ENCODE measurements around the gene TMC8. TPM values are rescaled to one million over a fixed set of nuclear protein-coding genes. Genes with fewer than 3 reads are reported as not detected.
A peak's percentile ranks its signal among the peaks of the same experiment; 100 is the strongest.

Gene TMC8
- total and polyA plus RNA-seq, 2 donors (not counting 1 experiment from before 2014, with no cell fraction given): 0.02 TPM; not detected in 1

- H2AFZ ChIP-seq (ENCODE audit: low read length): no peak overlapping the region
- no peaks in the 10 kb centered on the region for H3K36me3 ChIP-seq (ENCODE audit: control insufficient read depth, insufficient read depth, low read length)
- no peaks in the 10 kb centered on the region for H3K79me2 ChIP-seq (ENCODE audit: control insufficient read depth, insufficient read depth, low read length)
- no peak overlapping the region for H3K4me3 ChIP-seq (replicated peaks in 1 of 4; ENCODE audit: control extremely low read depth in 1 of 4, insufficient read depth in 1 of 4, low read depth in 3 of 4, low read length in 4 of 4)
- no peak overlapping the region for H3K9ac ChIP-seq (ENCODE audit: insufficient read depth, low read length)
- H4K20me1 ChIP-seq (ENCODE audit: control insufficient read depth, extremely low read depth, insufficient read depth, low read length): no peaks in the 10 kb centered on the region
- no peak for DNase-seq (ENCODE audit: low read depth in 2 of 2)
- H3K27me3 ChIP-seq (ENCODE audit: control insufficient read depth, insufficient read depth, low read length): peaks cover 21% of the 10 kb centered on the region
- H3K4me2 ChIP-seq (ENCODE audit: extremely low read depth, insufficient read depth, low read length): no peak overlapping the region
- TF ChIP-seq, protein P1, sequence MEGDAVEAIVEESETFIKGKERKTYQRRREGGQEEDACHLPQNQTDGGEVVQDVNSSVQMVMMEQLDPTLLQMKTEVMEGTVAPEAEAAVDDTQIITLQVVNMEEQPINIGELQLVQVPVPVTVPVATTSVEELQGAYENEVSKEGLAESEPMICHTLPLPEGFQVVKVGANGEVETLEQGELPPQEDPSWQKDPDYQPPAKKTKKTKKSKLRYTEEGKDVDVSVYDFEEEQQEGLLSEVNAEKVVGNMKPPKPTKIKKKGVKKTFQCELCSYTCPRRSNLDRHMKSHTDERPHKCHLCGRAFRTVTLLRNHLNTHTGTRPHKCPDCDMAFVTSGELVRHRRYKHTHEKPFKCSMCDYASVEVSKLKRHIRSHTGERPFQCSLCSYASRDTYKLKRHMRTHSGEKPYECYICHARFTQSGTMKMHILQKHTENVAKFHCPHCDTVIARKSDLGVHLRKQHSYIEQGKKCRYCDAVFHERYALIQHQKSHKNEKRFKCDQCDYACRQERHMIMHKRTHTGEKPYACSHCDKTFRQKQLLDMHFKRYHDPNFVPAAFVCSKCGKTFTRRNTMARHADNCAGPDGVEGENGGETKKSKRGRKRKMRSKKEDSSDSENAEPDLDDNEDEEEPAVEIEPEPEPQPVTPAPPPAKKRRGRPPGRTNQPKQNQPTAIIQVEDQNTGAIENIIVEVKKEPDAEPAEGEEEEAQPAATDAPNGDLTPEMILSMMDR (conservative IDR thresholded peaks at IDR 0.05 in 1 of 2, IDR thresholded peaks at IDR 0.05 in 1 of 2; ENCODE audit: low read depth in 1 of 2, low read length in 2 of 2): no peak
- no peak for TF ChIP-seq EZH2 (IDR thresholded peaks at IDR 0.05; ENCODE audit: low read length, missing control alignments)
- no peak overlapping the region for H3K27ac ChIP-seq (ENCODE audit: insufficient read depth, low read length)
- peaks cover 1% of the 10 kb centered on the region for H3K4me1 ChIP-seq (ENCODE audit: control insufficient read depth, extremely low read depth, insufficient read depth, low read length)
- H3K9me3 ChIP-seq (ENCODE audit: control insufficient read depth, insufficient read depth, low read depth, low read length): no peaks in the 10 kb centered on the region
Measured at GRCh38 chr17:78133179-78133951, 2.8 kb downstream of the TMC8 start.

DNA sequence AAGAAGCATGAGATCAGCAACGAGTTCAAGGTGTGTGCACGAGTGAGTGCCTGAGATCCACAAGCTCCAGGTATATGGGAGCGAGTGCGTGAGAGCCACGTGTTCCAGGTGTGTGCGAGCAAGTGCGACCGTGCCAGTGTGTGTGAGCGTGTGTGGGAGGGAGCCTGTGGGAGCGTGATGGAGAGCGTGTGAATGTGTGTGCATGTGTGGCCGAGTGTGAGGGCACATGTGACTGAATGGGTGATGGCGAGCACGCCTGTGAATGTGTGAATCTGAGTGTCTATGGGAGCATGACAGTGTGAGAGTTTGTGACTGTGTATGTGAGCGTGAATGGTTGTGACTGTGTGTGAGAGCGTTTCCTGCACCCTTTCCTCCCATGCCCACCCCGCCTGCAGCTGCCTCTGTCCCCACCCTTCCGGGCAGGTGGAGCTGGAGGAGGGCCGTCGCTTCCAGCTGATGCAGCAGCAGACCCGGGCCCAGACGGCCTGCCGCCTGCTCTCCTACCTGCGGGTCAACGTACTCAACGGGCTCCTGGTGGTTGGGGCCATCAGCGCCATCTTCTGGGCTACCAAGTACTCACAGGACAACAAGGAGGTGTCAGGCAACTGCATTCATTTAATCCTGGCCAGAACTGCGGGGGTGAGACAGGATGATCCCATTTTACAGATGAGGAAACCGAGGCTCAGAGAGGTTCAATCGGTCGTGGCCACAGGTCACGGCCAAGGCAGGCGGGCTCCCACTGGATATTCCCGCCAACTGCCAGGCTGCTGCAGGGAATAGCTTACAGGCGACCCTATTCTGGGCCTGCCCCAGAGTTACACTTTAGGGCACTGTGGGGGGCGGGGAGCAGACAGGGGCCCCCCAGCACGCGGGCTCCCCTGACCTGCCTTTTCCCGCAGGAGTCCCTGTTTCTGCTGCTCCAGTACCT is 3.7 kb downstream of the TMC8 start:
- Histone ChIP-seq H3K4me2 (ENCODE audit: extremely low read depth, insufficient read depth, low read length) (no peak overlapping the region), H3K9me3 (ENCODE audit: control insufficient read depth, insufficient read depth, low read depth, low read length) (no peaks in the 10 kb centered on the region), H3K36me3 (ENCODE audit: control insufficient read depth, insufficient read depth, low read length) (no peaks in the 10 kb centered on the region), H3K4me3 (replicated peaks in 1 of 4; ENCODE audit: control extremely low read depth in 1 of 4, insufficient read depth in 1 of 4, low read depth in 3 of 4, low read length in 4 of 4) (no peak overlapping the region), H3K27ac (ENCODE audit: insufficient read depth, low read length) (no peak overlapping the region), H2AFZ (ENCODE audit: low read length) (no peak overlapping the region), H3K79me2 (ENCODE audit: control insufficient read depth, insufficient read depth, low read length) (no peaks in the 10 kb centered on the region), H4K20me1 (ENCODE audit: control insufficient read depth, extremely low read depth, insufficient read depth, low read length) (no peaks in the 10 kb centered on the region), H3K9ac (ENCODE audit: insufficient read depth, low read length) (no peak overlapping the region), H3K27me3 (ENCODE audit: control insufficient read depth, insufficient read depth, low read length) (peaks cover 16% of the 10 kb centered on the region), H3K4me1 (ENCODE audit: control insufficient read depth, extremely low read depth, insufficient read depth, low read length) (no peaks in the 10 kb centered on the region)
- TF ChIP-seq, protein P1 (conservative IDR thresholded peaks at IDR 0.05 in 1 of 2, IDR thresholded peaks at IDR 0.05 in 1 of 2; ENCODE audit: low read depth in 1 of 2, low read length in 2 of 2): peak in 1 of 2 donors; percentile 56
- TF ChIP-seq EZH2 (IDR thresholded peaks at IDR 0.05; ENCODE audit: low read length, missing control alignments): no peak
- DNase-seq (ENCODE audit: low read depth in 2 of 2): peak in 1 of 2 donors; percentile 37

DNA sequence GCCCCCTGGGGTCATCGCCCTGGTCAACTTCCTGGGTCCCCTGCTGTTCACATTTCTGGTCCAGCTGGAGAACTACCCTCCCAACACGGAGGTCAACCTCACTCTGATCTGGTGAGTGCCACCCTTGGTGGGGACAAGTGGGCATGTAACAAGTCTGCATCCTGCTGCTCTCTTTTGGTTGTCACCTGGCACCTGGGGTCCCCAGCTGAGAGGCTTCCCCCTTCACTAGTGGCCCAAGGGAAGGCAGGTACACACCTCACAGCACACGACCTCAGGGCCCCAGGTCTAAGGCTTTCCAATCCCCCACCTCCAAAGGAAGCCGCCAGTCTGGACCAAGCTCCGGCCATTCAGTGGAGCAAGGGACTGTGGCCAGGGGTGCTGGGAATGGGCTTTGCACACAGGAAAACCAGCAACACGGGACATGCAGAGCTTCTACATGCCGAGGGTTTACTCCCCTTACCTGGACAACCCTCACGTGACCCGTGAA is 4.4 kb downstream of the TMC8 start:
- Histone ChIP-seq H3K27me3 (ENCODE audit: control insufficient read depth, insufficient read depth, low read length) (peaks cover 10% of the 10 kb centered on the region), H3K27ac (ENCODE audit: insufficient read depth, low read length) (no peak overlapping the region), H2AFZ (ENCODE audit: low read length) (no peak overlapping the region), H3K4me3 (replicated peaks in 1 of 4; ENCODE audit: control extremely low read depth in 1 of 4, insufficient read depth in 1 of 4, low read depth in 3 of 4, low read length in 4 of 4) (no peak overlapping the region), H3K9ac (ENCODE audit: insufficient read depth, low read length) (no peak overlapping the region), H4K20me1 (ENCODE audit: control insufficient read depth, extremely low read depth, insufficient read depth, low read length) (no peaks in the 10 kb centered on the region), H3K4me2 (ENCODE audit: extremely low read depth, insufficient read depth, low read length) (no peak overlapping the region), H3K79me2 (ENCODE audit: control insufficient read depth, insufficient read depth, low read length) (no peaks in the 10 kb centered on the region), H3K4me1 (ENCODE audit: control insufficient read depth, extremely low read depth, insufficient read depth, low read length) (no peaks in the 10 kb centered on the region), H3K36me3 (ENCODE audit: control insufficient read depth, insufficient read depth, low read length) (no peaks in the 10 kb centered on the region), H3K9me3 (ENCODE audit: control insufficient read depth, insufficient read depth, low read depth, low read length) (no peaks in the 10 kb centered on the region)
- TF ChIP-seq EZH2 (IDR thresholded peaks at IDR 0.05; ENCODE audit: low read length, missing control alignments): no peak
- TF ChIP-seq, protein P1 (conservative IDR thresholded peaks at IDR 0.05 in 1 of 2, IDR thresholded peaks at IDR 0.05 in 1 of 2; ENCODE audit: low read depth in 1 of 2, low read length in 2 of 2): no peak
- no peak for DNase-seq (ENCODE audit: low read depth in 2 of 2)

Data from fibroblast of lung (primary cell).